MCF 10A (cell line): ENCODE results near the gene ZBTB34. TPM values are rescaled to one million over a fixed set of nuclear protein-coding genes. Genes with fewer than 3 reads are reported as not detected.

Experiments
- BruUV-seq: library from RNA; stranded (reverse); fragments of 400-500 nt; replicated peaks from 2 replicates; lab custom pipeline; 2021; lab: Mats Ljungman, UMichigan
- CTCF ChIA-PET: fragments of 300-600 bp; sonication (Branson Sonifier 250); formaldehyde crosslinking; extraction: SDS; loops from one replicate; lab custom pipeline; 2021; ENCODE audit warnings: antibody characterized with exemption, inconsistent platforms; lab: Yijun Ruan, JAX
- POLR2A ChIA-PET: fragments of 300-600, 350-650 bp; sonication (Branson Sonifier 250); formaldehyde crosslinking; extraction: SDS; loops from one replicate; lab custom pipeline; 2020; ENCODE audit warnings: antibody characterized with exemption, inconsistent platforms; lab: Yijun Ruan, JAX
- DNase-seq: peaks from one replicate; pipeline ENCODE4 v3.0.0-alpha.2; 2018; ENCODE audit not compliant: unreplicated experiment
- H3K27ac Mint-ChIP-seq: one replicate; pipeline ENCODE4 v1.8.0; 2022; ENCODE audit warnings: mild to moderate bottlenecking, low read depth, mixed read lengths; ENCODE audit not compliant: unreplicated experiment
- H3K27me3 Mint-ChIP-seq: one replicate; pipeline ENCODE4 v1.8.0; 2022; ENCODE audit warnings: mixed read lengths; ENCODE audit not compliant: insufficient read depth, unreplicated experiment
- H3K36me3 Mint-ChIP-seq: one replicate; pipeline ENCODE4 v1.8.0; 2022; ENCODE audit warnings: mild to moderate bottlenecking, moderate library complexity, mixed read lengths; ENCODE audit not compliant: insufficient read depth, unreplicated experiment
- H3K4me1 Mint-ChIP-seq: one replicate; pipeline ENCODE4 v1.8.0; 2022; ENCODE audit warnings: mixed read lengths; ENCODE audit not compliant: insufficient read depth, unreplicated experiment
- H3K4me3 Mint-ChIP-seq: one replicate; pipeline ENCODE4 v1.8.0; 2022; ENCODE audit warnings: mild to moderate bottlenecking, moderate library complexity, mixed read lengths; ENCODE audit not compliant: unreplicated experiment
- H3K9me3 Mint-ChIP-seq: one replicate; pipeline ENCODE4 v1.8.0; 2022; ENCODE audit warnings: mixed read lengths; ENCODE audit not compliant: unreplicated experiment
- CTCF ChIP-seq: fragments of 200-600 bp; IDR thresholded peaks from one replicate; pipeline ENCODE4 v1.8.0; 2022; ENCODE audit warnings: antibody characterized with exemption, mild to moderate bottlenecking; ENCODE audit not compliant: unreplicated experiment
- intact Hi-C: fragments of 100-400 bp; cut with micrococcal nuclease; formaldehyde crosslinking; loops from 2 replicates; pipeline ENCODE4 v1.14.1; 2022
- total RNA-seq: library from RNA; stranded (reverse); gene quantifications from 2 replicates; pipeline ENCODE4 v1.2.3, GENCODE V29; 2022

The ZBTB34 gene
- total RNA-seq, 1 experiment from 2014 or later, result 4.6 TPM

GRCh38 chr9:126876531-126876930, 16.1 kb downstream of the ZBTB34 start:
- H3K27ac Mint-ChIP-seq, result no peak overlapping the region
- H3K27me3 Mint-ChIP-seq, result no peaks in the 10 kb centered on the region
- peaks cover 19% of the 10 kb centered on the region for H3K36me3 Mint-ChIP-seq
- BruUV-seq, result no TSS peak
- no peak for TF ChIP-seq CTCF
- H3K4me3 Mint-ChIP-seq, result no peak overlapping the region
- H3K4me1 Mint-ChIP-seq, result peaks cover 6% of the 10 kb centered on the region
- CTCF ChIA-PET, result no interaction called here
- no peak for DNase-seq
- intact Hi-C loops, result no loop called here
- no peaks in the 10 kb centered on the region for H3K9me3 Mint-ChIP-seq
- POLR2A ChIA-PET, result no interaction called here

DNA sequence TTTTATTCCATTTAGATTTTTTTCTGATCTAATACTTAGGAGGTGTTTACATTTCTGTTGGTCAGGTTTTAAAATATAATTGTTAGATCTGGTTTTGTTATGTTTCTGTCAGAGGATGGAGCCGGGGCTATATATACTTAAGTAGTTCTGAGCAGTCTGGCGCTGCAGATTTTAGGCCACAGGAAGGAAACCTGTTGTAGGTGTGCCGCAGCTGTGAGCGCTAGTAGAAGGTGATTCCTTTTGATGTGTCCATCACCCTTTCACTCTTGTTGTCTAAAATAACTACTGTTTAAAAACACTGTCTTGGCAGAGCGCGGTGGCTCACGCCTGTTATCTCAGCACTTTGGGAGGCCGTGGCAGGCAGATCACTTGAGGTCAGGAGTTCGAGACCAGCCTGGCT, 17.0 kb downstream of the ZBTB34 start:
- TF ChIP-seq CTCF, result no peak
- ChIA-PET POLR2A (no interaction called here), CTCF (no interaction called here)
- H3K9me3 Mint-ChIP-seq, result no peaks in the 10 kb centered on the region
- peaks cover 6% of the 10 kb centered on the region for H3K4me1 Mint-ChIP-seq
- no peak overlapping the region for H3K27ac Mint-ChIP-seq
- no TSS peak for BruUV-seq
- no peak overlapping the region for H3K4me3 Mint-ChIP-seq
- DNase-seq, result no peak
- H3K27me3 Mint-ChIP-seq, result no peaks in the 10 kb centered on the region
- H3K36me3 Mint-ChIP-seq, result peaks cover 19% of the 10 kb centered on the region
- intact Hi-C loops, result no loop called here

DNA sequence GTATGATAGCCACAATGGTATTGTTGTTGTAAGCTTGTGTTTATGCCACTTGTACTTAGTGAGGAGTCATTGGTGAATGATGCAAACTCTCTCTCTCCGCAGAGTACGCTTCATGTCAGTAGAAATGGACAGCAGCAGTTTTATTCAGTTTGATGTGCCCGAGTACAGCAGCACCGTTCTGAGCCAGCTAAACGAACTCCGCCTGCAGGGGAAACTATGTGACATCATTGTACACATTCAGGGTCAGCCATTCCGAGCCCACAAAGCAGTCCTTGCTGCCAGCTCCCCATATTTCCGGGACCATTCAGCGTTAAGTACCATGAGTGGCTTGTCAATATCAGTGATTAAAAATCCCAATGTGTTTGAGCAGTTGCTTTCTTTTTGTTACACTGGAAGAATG, 18.8 kb downstream of the ZBTB34 start:
- Mint-ChIP-seq H3K36me3 (peaks cover 26% of the 10 kb centered on the region), H3K4me1 (peaks cover 6% of the 10 kb centered on the region), H3K27me3 (no peaks in the 10 kb centered on the region), H3K27ac (no peak overlapping the region), H3K9me3 (no peaks in the 10 kb centered on the region), H3K4me3 (no peak overlapping the region)
- no peak for DNase-seq
- intact Hi-C loops, result no loop called here
- no peak for TF ChIP-seq CTCF
- ChIA-PET CTCF (interaction anchor here (0.6 to 1.4 kb wide), 3 partner anchors 13 to 596 kb away, joined by 3 to 4 read pairs (median 4); partner anchors contain the start of gene RALGPS1), POLR2A (interaction anchor here (1.2 kb wide), 1 partner anchor 9 kb away, joined by 3 read pairs; no protein-coding TSS in a partner anchor)
- no TSS peak for BruUV-seq

DNA sequence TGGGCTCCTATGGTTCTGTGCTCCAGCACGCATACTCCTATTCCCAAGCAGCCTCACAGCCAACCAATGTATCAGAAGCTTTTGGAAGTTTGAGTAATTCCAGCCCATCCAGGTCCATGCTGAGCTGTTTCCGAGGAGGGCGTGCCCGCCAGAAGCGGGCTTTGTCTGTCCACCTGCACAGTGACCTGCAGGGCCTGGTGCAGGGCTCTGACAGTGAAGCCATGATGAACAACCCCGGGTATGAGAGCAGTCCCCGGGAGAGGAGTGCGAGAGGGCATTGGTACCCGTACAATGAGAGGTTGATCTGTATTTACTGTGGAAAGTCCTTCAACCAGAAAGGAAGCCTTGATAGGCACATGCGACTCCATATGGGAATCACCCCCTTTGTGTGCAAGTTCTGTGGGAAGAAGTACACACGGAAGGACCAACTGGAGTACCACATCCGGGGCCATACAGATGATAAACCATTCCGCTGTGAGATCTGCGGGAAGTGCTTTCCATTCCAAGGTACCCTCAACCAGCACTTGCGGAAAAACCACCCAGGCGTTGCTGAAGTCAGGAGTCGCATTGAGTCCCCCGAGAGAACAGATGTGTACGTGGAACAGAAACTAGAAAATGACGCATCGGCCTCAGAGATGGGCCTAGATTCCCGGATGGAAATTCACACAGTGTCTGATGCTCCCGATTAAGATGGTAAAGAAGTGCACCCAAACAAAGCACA, 19.9 kb downstream of the ZBTB34 start:
- CTCF ChIA-PET, result interaction anchor here (1.4 kb wide), 1 partner anchor 34 kb away, joined by 4 read pairs; the partner anchor contains the start of gene RALGPS1
- Mint-ChIP-seq H3K4me1 (no peaks in the 10 kb centered on the region), H3K27ac (no peak overlapping the region), H3K4me3 (no peak overlapping the region), H3K36me3 (peaks cover 26% of the 10 kb centered on the region), H3K9me3 (no peaks in the 10 kb centered on the region), H3K27me3 (no peaks in the 10 kb centered on the region)
- intact Hi-C loops, result no loop called here
- POLR2A ChIA-PET, result interaction anchor here (0.8 kb wide), 1 partner anchor 16 kb away, joined by 3 read pairs; no protein-coding TSS in a partner anchor
- no TSS peak for BruUV-seq
- no peak for DNase-seq
- TF ChIP-seq CTCF, result no peak
